ENCODE measurements around the gene MYO5C. TPM values are rescaled to one million over a fixed set of nuclear protein-coding genes. Genes with fewer than 3 reads are reported as not detected.

The MYO5C gene
- total and polyA plus RNA-seq, 2 of the 4 experiments (the other 2 are of a cell fraction): under 0.01 to 0.03 TPM

DNA sequence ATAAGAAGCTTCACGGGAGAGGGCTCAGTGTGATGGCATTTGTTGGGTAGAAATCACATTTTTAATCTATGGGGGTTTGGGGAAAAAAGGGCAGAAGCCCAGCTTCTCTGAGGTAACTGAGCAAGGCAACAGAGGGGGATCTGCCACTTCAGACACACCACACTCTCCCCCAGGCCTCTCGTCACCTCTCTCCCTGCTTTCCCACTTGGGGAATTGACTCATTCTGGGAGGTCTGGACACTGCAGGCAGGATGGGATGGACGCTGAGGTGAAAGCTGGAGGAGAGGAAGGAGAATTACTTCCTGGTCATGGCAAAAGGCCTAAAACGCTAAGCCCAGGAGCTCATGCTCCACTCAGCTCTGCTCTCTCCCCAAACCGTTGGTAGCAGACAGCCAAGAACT is 33.2 kb downstream of the MYO5C start:
- Histone ChIP-seq H2BK20ac (ENCODE audit: low read depth, low read length) (peak overlapping the region; percentile 92), H4K20me1 (ENCODE audit: insufficient read depth, low read length) (no peaks in the 10 kb centered on the region), H3K79me1 (ENCODE audit: low read depth in 1 of 2, low read length in 2 of 2) (no peaks in the 10 kb centered on the region), H3K27ac (ENCODE audit: insufficient read depth, low read length) (no peak overlapping the region; the same call in 1 of the 2 replicates), H2BK5ac (ENCODE audit: low read depth, low read length, poor library complexity, severe bottlenecking) (no peak overlapping the region), H3K9me1 (ENCODE audit: insufficient read depth, low read length) (peaks cover 10% of the 10 kb centered on the region), H3K4me3 (ENCODE audit: insufficient read depth, low read depth, low read length) (no peak overlapping the region), H4K91ac (ENCODE audit: insufficient read depth, low read depth, low read length) (peak overlapping the region; percentile 89), H3K23ac (ENCODE audit: low read depth, low read length) (0 out of 2 replicates have a peak overlapping the region, but pooled peaks have one; percentile 24), H4K5ac (ENCODE audit: low read depth, low read length) (0 out of 2 replicates have a peak overlapping the region, but pooled peaks have one; percentile 4), H3K14ac (replicated peaks; ENCODE audit: low read depth, low read length) (peak overlapping the region; percentile 83), H3K4me1 (ENCODE audit: control insufficient read depth, insufficient read depth, low read length) (peaks cover 6% of the 10 kb centered on the region; the same call in 1 of the 2 replicates), H4K8ac (ENCODE audit: low read depth in 2 of 2, low read length in 2 of 2) (peak overlapping the region; percentile 48 to 74), H2AK9ac (replicated peaks; ENCODE audit: low read depth, low read length, poor library complexity) (peak overlapping the region; percentile 77), H3K18ac (ENCODE audit: low read depth, low read length) (peak overlapping the region; percentile 42; the same call in 1 of the 2 replicates), H2AK5ac (ENCODE audit: low read depth, low read length) (peak overlapping the region; percentile 61), H2AFZ (replicated peaks; ENCODE audit: low read length, poor library complexity) (peak overlapping the region; percentile 85), H3K56ac (ENCODE audit: extremely low read depth, insufficient read depth, low read length) (0 out of 2 replicates have a peak overlapping the region, but pooled peaks have one; percentile 24), H3K4me2 (ENCODE audit: low read depth, low read length) (no peak overlapping the region), H3K9ac (ENCODE audit: low read depth, low read length) (no peak overlapping the region), H3K27me3 (ENCODE audit: control insufficient read depth, insufficient read depth, low read length) (peaks cover 11% of the 10 kb centered on the region), H3K4ac (ENCODE audit: low read depth, low read length) (peak overlapping the region; percentile 86), H2BK15ac (ENCODE audit: low read depth, low read length) (peak overlapping the region; percentile 92), H3K36me3 (ENCODE audit: control insufficient read depth, insufficient read depth, low read length) (no peaks in the 10 kb centered on the region), H2BK120ac (ENCODE audit: low read depth, low read length) (peak overlapping the region; percentile 95), H3K9me3 (ENCODE audit: control insufficient read depth, insufficient read depth, low read length) (no peaks in the 10 kb centered on the region)
- 83% methylated on average over 1 of the region's 5 CpGs; no CpG with 5 or more reads in 1 of the 2 experiments for WGBS, 2 experiments (ENCODE audit: extremely low coverage in 2 of 2, insufficient read length in 1 of 2)
- dilution Hi-C loops (cut with HindIII; ENCODE audit: low sequenced_read_pairs, unreplicated experiment) (no loop called here), in situ Hi-C loops (cut with MboI; ENCODE audit: low sequenced_read_pairs) (no loop called here), intact Hi-C loops (cut with micrococcal nuclease) (no loop called here)
- ChIA-PET CTCF (no interaction called here), POLR2A (ENCODE audit: unreplicated experiment) (interaction anchor here (0.6 kb wide), 1 partner anchor 280 kb away, joined by 4 read pairs; no protein-coding TSS in a partner anchor)
- BruUV-seq (replicated peaks): no TSS peak
- no peak for DNase-seq
- ATAC-seq (ENCODE audit: low read depth): no peak
- TF ChIP-seq, protein P1, sequence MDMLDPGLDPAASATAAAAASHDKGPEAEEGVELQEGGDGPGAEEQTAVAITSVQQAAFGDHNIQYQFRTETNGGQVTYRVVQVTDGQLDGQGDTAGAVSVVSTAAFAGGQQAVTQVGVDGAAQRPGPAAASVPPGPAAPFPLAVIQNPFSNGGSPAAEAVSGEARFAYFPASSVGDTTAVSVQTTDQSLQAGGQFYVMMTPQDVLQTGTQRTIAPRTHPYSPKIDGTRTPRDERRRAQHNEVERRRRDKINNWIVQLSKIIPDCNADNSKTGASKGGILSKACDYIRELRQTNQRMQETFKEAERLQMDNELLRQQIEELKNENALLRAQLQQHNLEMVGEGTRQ (IDR thresholded peaks at IDR 0.05; ENCODE audit: low read depth, low read length): no peak
- TF ChIP-seq RAD21 (IDR thresholded peaks at IDR 0.05; ENCODE audit: low read length): no peak
- no peak for TF ChIP-seq BHLHE40 (IDR thresholded peaks at IDR 0.05; ENCODE audit: low read depth, low read length)
- TF ChIP-seq, protein P2, sequence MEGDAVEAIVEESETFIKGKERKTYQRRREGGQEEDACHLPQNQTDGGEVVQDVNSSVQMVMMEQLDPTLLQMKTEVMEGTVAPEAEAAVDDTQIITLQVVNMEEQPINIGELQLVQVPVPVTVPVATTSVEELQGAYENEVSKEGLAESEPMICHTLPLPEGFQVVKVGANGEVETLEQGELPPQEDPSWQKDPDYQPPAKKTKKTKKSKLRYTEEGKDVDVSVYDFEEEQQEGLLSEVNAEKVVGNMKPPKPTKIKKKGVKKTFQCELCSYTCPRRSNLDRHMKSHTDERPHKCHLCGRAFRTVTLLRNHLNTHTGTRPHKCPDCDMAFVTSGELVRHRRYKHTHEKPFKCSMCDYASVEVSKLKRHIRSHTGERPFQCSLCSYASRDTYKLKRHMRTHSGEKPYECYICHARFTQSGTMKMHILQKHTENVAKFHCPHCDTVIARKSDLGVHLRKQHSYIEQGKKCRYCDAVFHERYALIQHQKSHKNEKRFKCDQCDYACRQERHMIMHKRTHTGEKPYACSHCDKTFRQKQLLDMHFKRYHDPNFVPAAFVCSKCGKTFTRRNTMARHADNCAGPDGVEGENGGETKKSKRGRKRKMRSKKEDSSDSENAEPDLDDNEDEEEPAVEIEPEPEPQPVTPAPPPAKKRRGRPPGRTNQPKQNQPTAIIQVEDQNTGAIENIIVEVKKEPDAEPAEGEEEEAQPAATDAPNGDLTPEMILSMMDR (conservative IDR thresholded peaks at IDR 0.05; ENCODE audit: low read depth, low read length): no peak
- TF ChIP-seq FOS (IDR thresholded peaks at IDR 0.05; ENCODE audit: low read depth, low read length): no peak
- no peak for TF ChIP-seq RCOR1 (IDR thresholded peaks at IDR 0.05; ENCODE audit: insufficient replicate concordance, low read length)
- TF ChIP-seq, protein P3, sequence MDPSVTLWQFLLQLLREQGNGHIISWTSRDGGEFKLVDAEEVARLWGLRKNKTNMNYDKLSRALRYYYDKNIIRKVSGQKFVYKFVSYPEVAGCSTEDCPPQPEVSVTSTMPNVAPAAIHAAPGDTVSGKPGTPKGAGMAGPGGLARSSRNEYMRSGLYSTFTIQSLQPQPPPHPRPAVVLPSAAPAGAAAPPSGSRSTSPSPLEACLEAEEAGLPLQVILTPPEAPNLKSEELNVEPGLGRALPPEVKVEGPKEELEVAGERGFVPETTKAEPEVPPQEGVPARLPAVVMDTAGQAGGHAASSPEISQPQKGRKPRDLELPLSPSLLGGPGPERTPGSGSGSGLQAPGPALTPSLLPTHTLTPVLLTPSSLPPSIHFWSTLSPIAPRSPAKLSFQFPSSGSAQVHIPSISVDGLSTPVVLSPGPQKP (IDR thresholded peaks at IDR 0.05; ENCODE audit: borderline replicate concordance, low read depth, low read length): no peak
- no peak for TF ChIP-seq MXI1 (IDR thresholded peaks at IDR 0.05; ENCODE audit: borderline replicate concordance, low read depth, low read length)
- no peak for TF ChIP-seq RFX5 (IDR thresholded peaks at IDR 0.05; ENCODE audit: low read depth, low read length)
- TF ChIP-seq CHD1 (IDR thresholded peaks at IDR 0.05; ENCODE audit: low read depth, low read length): no peak
- no peak for TF ChIP-seq MAFK (IDR thresholded peaks at IDR 0.05; ENCODE audit: low read depth, low read length)
- TF ChIP-seq SMC3 (IDR thresholded peaks at IDR 0.05; ENCODE audit: low read depth, low read length): no peak
- TF ChIP-seq NFE2L2 (IDR thresholded peaks at IDR 0.05; ENCODE audit: low read depth, low read length): no peak
- no peak for TF ChIP-seq CEBPB (IDR thresholded peaks at IDR 0.05; ENCODE audit: low read depth, low read length)
- no peak for TF ChIP-seq MAZ (IDR thresholded peaks at IDR 0.05; ENCODE audit: borderline replicate concordance, low read depth, low read length)
- no peak for TF ChIP-seq POLR2A (IDR thresholded peaks at IDR 0.05; ENCODE audit: low read depth, low read length)
